22Rv1 (cell line): ENCODE results near the gene SUOX.
"Not testable (repeated sequence)": the region's sequence is repeated elsewhere in the genome, so short reads cannot be mapped to it uniquely, and the experiment has no call there.

Experiments used
- H3K27ac ChIP-seq: fragments of 450-650 bp; 2 replicates; pipeline ENCODE4 v1.5.1; 2017
- CTCF ChIP-seq: fragments of 450-650 bp; IDR thresholded peaks from 2 replicates; pipeline ENCODE4 v1.5.1; 2017; ENCODE audit warnings: mild to moderate bottlenecking
- ZFX ChIP-seq: fragments of 450-650 bp; IDR thresholded peaks from 2 replicates; pipeline ENCODE4 v1.6.1; 2017; ENCODE audit warnings: antibody characterized with exemption, borderline replicate concordance

Gene SUOX

DNA sequence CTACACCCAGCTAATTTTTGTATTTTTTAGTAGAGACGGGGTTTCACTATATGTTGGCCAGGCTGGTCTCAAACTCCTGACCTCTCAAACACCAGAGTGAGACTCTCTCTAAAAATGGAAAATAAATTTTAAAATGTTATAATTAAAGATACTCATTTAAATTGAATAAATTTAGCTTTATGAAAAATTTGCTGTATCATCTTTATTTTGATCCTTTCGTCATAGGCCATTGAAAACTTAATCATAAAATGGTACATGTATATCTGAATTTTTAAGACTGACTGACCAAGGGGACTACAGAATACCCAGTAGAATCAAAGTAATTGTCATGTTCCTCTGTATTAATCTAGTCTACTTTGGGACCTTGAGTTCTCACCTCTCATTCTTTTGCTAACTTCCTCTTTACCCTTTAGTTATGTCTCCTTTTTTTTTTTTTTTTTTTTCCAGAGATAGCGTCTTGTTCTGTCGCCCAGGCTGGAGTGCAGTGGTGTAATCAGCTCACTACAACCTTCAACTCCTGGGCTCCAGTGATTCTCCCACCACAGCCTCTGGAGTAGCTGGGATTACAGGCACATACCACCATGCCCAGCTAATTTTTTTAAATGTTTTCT lies 13.7 kb upstream of the SUOX start:
- no peak for TF ChIP-seq CTCF
- H3K27ac ChIP-seq: no peak overlapping the region

DNA sequence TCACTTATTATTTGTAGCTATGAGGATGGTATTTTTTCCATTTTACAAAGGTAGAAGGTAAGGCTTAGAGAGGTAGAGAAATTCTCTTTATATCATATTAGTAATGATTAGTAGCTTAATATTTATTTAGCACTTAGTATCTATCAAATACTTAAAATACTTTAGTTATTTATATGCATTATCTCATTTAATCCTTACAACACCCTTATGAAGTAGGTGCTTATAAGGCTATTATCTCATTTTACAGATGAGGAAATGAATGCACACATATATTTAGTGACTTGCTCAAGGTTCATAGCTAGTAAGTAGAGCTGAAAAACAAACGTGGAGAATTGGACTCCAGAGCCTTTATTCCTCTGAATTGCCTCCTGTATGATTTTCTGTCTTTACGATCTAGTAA lies 12.2 kb upstream of the SUOX start:
- no peak overlapping the region for H3K27ac ChIP-seq
- TF ChIP-seq ZFX (no peak), CTCF (no peak)

- no peak for TF ChIP-seq ZFX
- no peak for TF ChIP-seq CTCF
- H3K27ac ChIP-seq: no peak overlapping the region
Observed at GRCh38 chr12:55985341-55985740, 11.7 kb upstream of the SUOX start.

DNA sequence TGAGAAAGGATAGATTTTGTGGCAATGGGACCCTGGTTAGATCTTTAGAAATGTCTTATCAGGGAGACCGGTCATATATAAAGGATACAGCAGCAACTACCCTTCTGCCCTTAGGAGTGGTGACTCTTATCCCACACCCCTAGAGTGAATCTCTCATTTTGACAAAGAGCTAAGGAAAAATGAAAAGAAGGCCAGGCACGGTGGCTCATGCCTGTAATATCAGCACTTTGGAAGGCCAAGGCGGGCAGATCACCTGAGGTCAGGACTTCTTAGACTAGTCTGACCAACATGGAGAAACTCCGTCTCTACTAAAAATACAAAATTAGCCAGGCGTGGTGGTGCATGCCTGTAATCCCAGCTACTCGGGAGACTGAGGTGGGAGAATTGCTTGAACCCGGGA lies 11.1 kb upstream of the SUOX start:
- H3K27ac ChIP-seq: not testable (repeated sequence)

- TF ChIP-seq CTCF (no peak), ZFX (no peak)
- H3K27ac ChIP-seq: no peak overlapping the region
Observed at GRCh38 chr12:55991110-55991509, 6.0 kb upstream of the SUOX start.

- TF ChIP-seq CTCF: no peak
- no peak for TF ChIP-seq ZFX
- H3K27ac ChIP-seq: peak overlapping the region; percentile 19
Observed at GRCh38 chr12:55993230-55993853, 3.7 kb upstream of the SUOX start.

- H3K27ac ChIP-seq: peak overlapping the region; percentile 97; the same call in 1 of the 2 replicates
- TF ChIP-seq CTCF (no peak), ZFX (no peak)
Observed at GRCh38 chr12:55995366-55995765, 1.7 kb upstream of the SUOX start.
